H1 (cell line): ENCODE measurements around the gene DTD1. TPM values are rescaled to one million over a fixed set of nuclear protein-coding genes. Genes with fewer than 3 reads are reported as not detected.

Experiments used
- CTCF ChIA-PET: fragments of 300-600 bp; sonication (Branson Sonifier 250); formaldehyde crosslinking; loops from one replicate; lab custom pipeline; 2021; ENCODE audit not compliant: partially characterized antibody; lab: Charles Lee
- POLR2A ChIA-PET: fragments of 300-600 bp; sonication (Branson Sonifier 250); formaldehyde crosslinking; loops from one replicate; lab custom pipeline; 2021; ENCODE audit warnings: inconsistent platforms; ENCODE audit not compliant: partially characterized antibody; lab: Charles Lee
- DNase-seq, 2 experiments: peaks; one replicate each; pipeline versions ENCODE4 v3.0.0 to v3.0.0-alpha.2; 2010 to 2022; ENCODE audit warnings: low spot score in 2 of 2, low read depth in 1 of 2, mixed read lengths in 1 of 2
- FAIRE-seq: peaks from 2 replicates; lab custom pipeline; 2011; peaks lifted over from hg19 to GRCh38; lab: Jason Lieb, UNC
- H2AFZ ChIP-seq: 2 replicates; pipeline ENCODE4 v1.8.1; 2012; ENCODE audit warnings: low read length, inconsistent platforms
- H2AK5ac ChIP-seq: 2 replicates; pipeline ENCODE4 v1.6.1; 2013; ENCODE audit warnings: low read depth, low read length
- H2BK120ac ChIP-seq: replicated peaks from 2 replicates; pipeline ENCODE3; 2013; ENCODE audit warnings: low read depth, low read length, inconsistent platforms
- H2BK12ac ChIP-seq: 2 replicates; pipeline ENCODE4 v1.6.1; 2013; ENCODE audit warnings: low read depth, low read length
- H2BK15ac ChIP-seq: 2 replicates; pipeline ENCODE4 v1.6.1; 2013; ENCODE audit warnings: low read length
- H2BK20ac ChIP-seq: 2 replicates; pipeline ENCODE4 v1.6.1; 2013; ENCODE audit warnings: low read length
- H2BK5ac ChIP-seq: 2 replicates; pipeline ENCODE4 v1.6.1; 2013; ENCODE audit warnings: low read depth, low read length
- H3K14ac ChIP-seq: 2 replicates; pipeline ENCODE4 v1.6.1; 2013; ENCODE audit warnings: inconsistent platforms; ENCODE audit not compliant: insufficient read length
- H3K18ac ChIP-seq: 2 replicates; pipeline ENCODE4 v1.6.1; 2013; ENCODE audit warnings: low read length; ENCODE audit errors: extremely low read depth
- H3K23ac ChIP-seq: 2 replicates; pipeline ENCODE4 v1.6.1; 2013; ENCODE audit warnings: inconsistent platforms; ENCODE audit not compliant: insufficient read length
- H3K23me2 ChIP-seq: 2 replicates; pipeline ENCODE4 v1.6.1; 2013; ENCODE audit warnings: low read depth, low read length
- H3K27ac ChIP-seq: 2 replicates; pipeline ENCODE4 v1.6.1; 2011; ENCODE audit warnings: low read depth, low read length, inconsistent platforms
- H3K27me3 ChIP-seq, 4 experiments: replicated peaks in 1 of 4; 1 replicate in 1 of 4; 2 replicates in 3 of 4; pipeline versions ENCODE4 v1.6.1 to v1.8.1; 2011 to 2013; ENCODE audit warnings: low read length in 3 of 4, mild to moderate bottlenecking in 3 of 4, inconsistent platforms in 2 of 4, mixed read lengths in 2 of 4, moderate library complexity in 1 of 4; ENCODE audit not compliant: control insufficient read depth in 3 of 4, insufficient read depth in 3 of 4; ENCODE audit errors: extremely low read depth in 1 of 4
- H3K36me3 ChIP-seq, 4 experiments: 2 replicates each; pipeline versions ENCODE4 v1.6.1 to v1.8.1; 2011 to 2013; ENCODE audit warnings: mild to moderate bottlenecking in 4 of 4, low read length in 3 of 4, moderate library complexity in 2 of 4, control low read depth in 1 of 4, inconsistent platforms in 1 of 4; ENCODE audit not compliant: insufficient read depth in 4 of 4, control insufficient read depth in 2 of 4
- H3K4ac ChIP-seq: replicated peaks from 2 replicates; pipeline ENCODE3; 2013; ENCODE audit warnings: low read length, low read depth, mixed read lengths, inconsistent platforms; ENCODE audit not compliant: insufficient read length
- H3K4me1 ChIP-seq, 4 experiments: replicated peaks in 1 of 4; 1 replicate in 1 of 4; 2 replicates in 3 of 4; pipeline versions ENCODE4 v1.6.1 to v1.8.1; 2011 to 2013; ENCODE audit warnings: low read length in 3 of 4, inconsistent platforms in 2 of 4, mixed read lengths in 1 of 4; ENCODE audit not compliant: insufficient read depth in 4 of 4, control insufficient read depth in 3 of 4
- H3K4me2 ChIP-seq, 2 experiments: 2 replicates each; pipeline versions ENCODE4 v1.6.1 to v1.8.1; 2011 to 2013; ENCODE audit warnings: low read depth in 2 of 2, low read length in 2 of 2, control low read depth in 1 of 2, inconsistent platforms in 1 of 2, mild to moderate bottlenecking in 1 of 2; ENCODE audit not compliant: insufficient read depth in 1 of 2
- H3K4me3 ChIP-seq, 4 experiments: fragments of 200-600, 300-600 bp in 1 of 4; sonication (generic), shearing (Covaris generic), sonication (Bioruptor Twin) in 1 of 4; 2 replicates each; pipeline versions ENCODE4 v1.5.1 to v1.8.1; 2011 to 2016; ENCODE audit warnings: low read length in 4 of 4, low read depth in 3 of 4, control low read depth in 2 of 4, inconsistent platforms in 2 of 4, mild to moderate bottlenecking in 2 of 4, mixed read lengths in 1 of 4, moderate library complexity in 1 of 4; ENCODE audit not compliant: insufficient read depth in 2 of 4; ENCODE audit errors: extremely low read depth in 1 of 4
- H3K56ac ChIP-seq: replicated peaks from 2 replicates; pipeline ENCODE3; 2013; ENCODE audit warnings: low read depth, mild to moderate bottlenecking, mixed read lengths, low read length, inconsistent platforms; ENCODE audit not compliant: insufficient read length
- H3K79me1 ChIP-seq: 2 replicates; pipeline ENCODE4 v1.6.1; 2013; ENCODE audit warnings: low read depth, low read length, control low read depth
- H3K79me2 ChIP-seq, 2 experiments: 2 replicates each; pipeline versions ENCODE4 v1.6.1 to v1.8.1; 2012 to 2013; ENCODE audit warnings: low read length in 2 of 2, mild to moderate bottlenecking in 2 of 2, inconsistent platforms in 1 of 2; ENCODE audit not compliant: insufficient read depth in 2 of 2, control insufficient read depth in 1 of 2
- H3K9ac ChIP-seq, 4 experiments: replicated peaks in 1 of 4; 1 replicate in 1 of 4; 2 replicates in 3 of 4; pipeline versions ENCODE4 v1.6.1 to v1.8.1; 2011 to 2013; ENCODE audit warnings: low read depth in 3 of 4, low read length in 3 of 4, control low read depth in 2 of 4, mild to moderate bottlenecking in 2 of 4, moderate library complexity in 2 of 4, inconsistent platforms in 1 of 4; ENCODE audit errors: extremely low read depth in 1 of 4
- H3K9me3 ChIP-seq, 2 experiments: 2 replicates each; pipeline versions ENCODE4 v1.6.1 to v1.8.1; 2012 to 2013; ENCODE audit warnings: mild to moderate bottlenecking in 2 of 2, moderate library complexity in 2 of 2, control low read depth in 1 of 2, inconsistent platforms in 1 of 2, low read depth in 1 of 2, low read length in 1 of 2, mixed read lengths in 1 of 2; ENCODE audit not compliant: insufficient read depth in 2 of 2
- H4K20me1 ChIP-seq, 2 experiments: replicated peaks in 1 of 2; 2 replicates each; pipeline versions ENCODE3 to v1.8.1; 2011 to 2013; ENCODE audit warnings: inconsistent platforms in 2 of 2, low read length in 2 of 2, mild to moderate bottlenecking in 1 of 2; ENCODE audit not compliant: insufficient read depth in 2 of 2, control insufficient read depth in 1 of 2
- H4K5ac ChIP-seq: 2 replicates; pipeline ENCODE4 v1.6.1; 2013; ENCODE audit warnings: low read length, low read depth, mixed read lengths, inconsistent platforms; ENCODE audit not compliant: insufficient read length
- H4K8ac ChIP-seq: 2 replicates; pipeline ENCODE4 v1.8.0; 2013; ENCODE audit warnings: mild to moderate bottlenecking, moderate library complexity, low read length, inconsistent platforms; ENCODE audit not compliant: insufficient read depth; ENCODE audit errors: extremely low read depth
- H4K91ac ChIP-seq: replicated peaks from 2 replicates; pipeline ENCODE3; 2013; ENCODE audit warnings: low read length, mixed read lengths, inconsistent platforms; ENCODE audit not compliant: insufficient read length
- BACH1 ChIP-seq: IDR thresholded peaks from 2 replicates; pipeline ENCODE4 v1.6.1; 2012; ENCODE audit warnings: low read length, improper control_type of control experiment
- CBX5 ChIP-seq: fragments of 300-800, 300-1000 bp; sonication (generic); IDR thresholded peaks from 2 replicates; pipeline ENCODE4 v1.7.1; 2016; ENCODE audit warnings: antibody characterized with exemption, low read length, low read depth
- KDM5A ChIP-seq: fragments of 200-600 bp; IDR thresholded peaks from 2 replicates; pipeline ENCODE4 v1.7.1; 2012; ENCODE audit warnings: mild to moderate bottlenecking, low read length, inconsistent platforms, mixed read lengths
- NANOG ChIP-seq: IDR thresholded peaks from 2 replicates; pipeline ENCODE4 v1.6.1; 2011; ENCODE audit warnings: low read length, low read depth, mild to moderate bottlenecking, inconsistent platforms; ENCODE audit not compliant: insufficient read depth, poor library complexity, severe bottlenecking
- RNF2 ChIP-seq: fragments of 200-900, 300-1000 bp; sonication (generic); IDR thresholded peaks from 2 replicates; pipeline ENCODE4 v1.7.1; 2016; ENCODE audit warnings: borderline replicate concordance, low read depth, mild to moderate bottlenecking, antibody characterized with exemption, low read length; ENCODE audit not compliant: poor library complexity, severe bottlenecking; ENCODE audit errors: missing control alignments
- RXRA ChIP-seq: IDR thresholded peaks from 2 replicates; pipeline ENCODE4 v1.6.1; 2011; ENCODE audit warnings: low read depth, mild to moderate bottlenecking, low read length, moderate library complexity; ENCODE audit not compliant: insufficient read depth
- SIRT6 ChIP-seq: IDR thresholded peaks from one replicate; pipeline ENCODE4 v1.7.1; 2012; ENCODE audit warnings: low read length, inconsistent platforms
- SP4 ChIP-seq: IDR thresholded peaks from 2 replicates; pipeline ENCODE4 v1.6.1; 2012; ENCODE audit warnings: low read length, inconsistent platforms
- WGBS, 2 experiments: shearing (Covaris generic) in 1 of 2; methylation state at CpG; one replicate each; pipeline versions ENCODE4 v1.1.6 to v1.1.7; 2013 to 2015; ENCODE audit warnings: low lambda C conversion rate in 2 of 2, mixed read lengths in 2 of 2, inconsistent platforms in 1 of 2, low coverage in 1 of 2, missing lambda C conversion rate in 1 of 2; ENCODE audit not compliant: insufficient replicate concordance in 2 of 2, insufficient coverage in 1 of 2, insufficient read length in 1 of 2; ENCODE audit errors: extremely low coverage in 1 of 2, missing lambda C conversion rate in 1 of 2; 5-methylcytosine and 5-hydroxymethylcytosine counted together
- polyA plus RNA-seq, 7 experiments: library from polyadenylated mRNA; depleted of rRNA in 3 of 7; stranded (reverse) in 5 of 7; unstranded in 2 of 7; fragments of >200 nt in 5 of 7; fragments of 200-250 nt in 2 of 7; gene quantifications; 1 replicate in 5 of 7; 2 replicates in 1 of 7; 4 replicates in 1 of 7; pipeline versions ENCODE4 v1.2.1 to v1.2.3, GENCODE V29; 2011 to 2013; ENCODE audit warnings: missing spikeins in 2 of 7, mixed read lengths in 2 of 7
- total RNA-seq: library from RNA; stranded (reverse); fragmentation: NEBNext Ultra II Directional; extraction: Animal tissue kit (Norgen Biotek cat#: 25700); gene quantifications from 2 replicates; pipeline ENCODE4 v1.2.1, GENCODE V29; 2021

Gene DTD1
- total and polyA plus RNA-seq, 2 of the 8 experiments (the other 6 are each of a cell fraction or from before 2014, with no cell fraction given) = 49.7 to 66.6 TPM

GRCh38 chr20:18623156-18623910 lies 35.5 kb downstream of the DTD1 start:
- Histone ChIP-seq H2BK5ac (no peak overlapping the region), H3K4me1 (no peaks in the 10 kb centered on the region), H2BK12ac (no peak overlapping the region), H3K79me2 (no peaks in the 10 kb centered on the region), H2BK20ac (no peak overlapping the region), H4K8ac (no peak overlapping the region), H2BK15ac (no peak overlapping the region), H3K27me3 (no peaks in the 10 kb centered on the region), H3K9ac (no peak overlapping the region), H3K18ac (no peak overlapping the region)
- DNase-seq = no peak
- POLR2A ChIA-PET = no interaction called here
- 92% methylated on average over 14 of the region's 14 CpGs; no CpG with 5 or more reads in 1 of the 2 experiments for WGBS, 2 experiments
- TF ChIP-seq RNF2 = no peak
- TF ChIP-seq KDM5A = no peak
- no peak for TF ChIP-seq BACH1
- no peak for TF ChIP-seq SP4
- no peak for TF ChIP-seq RXRA
- no peak for TF ChIP-seq SIRT6
- TF ChIP-seq CBX5 = no peak
- TF ChIP-seq NANOG = no peak
- TF ChIP-seq, all 59 proteins: peak for 0
- Histone ChIP-seq H2AK5ac (no peak overlapping the region), H2BK120ac (no peak overlapping the region), H3K36me3 (no peaks in the 10 kb centered on the region), H3K23ac (no peak overlapping the region), H3K27ac (no peak overlapping the region), H4K91ac (no peak overlapping the region), H3K9me3 (no peaks in the 10 kb centered on the region), H4K5ac (no peak overlapping the region), H4K20me1 (peaks cover 0 to 2% of the 10 kb centered on the region in 2 experiments), H3K4me3 (no peak overlapping the region), H3K4me2 (no peak overlapping the region), H3K14ac (no peak overlapping the region), H3K79me1 (no peaks in the 10 kb centered on the region), H3K4ac (no peak overlapping the region), H2AFZ (no peak overlapping the region), H3K23me2 (no peaks in the 10 kb centered on the region), H3K56ac (no peak overlapping the region)
- no peak for FAIRE-seq
- CTCF ChIA-PET = interaction anchor here (0.8 kb wide), 1 partner anchor 9 kb away, joined by 4 read pairs; no protein-coding TSS in a partner anchor
